Tibial artery (tissue), 4 donors: ENCODE data around the gene ADAM23.

ENCODE experiments used
- DNase-seq, 2 donors: peaks; one replicate each; pipeline ENCODE4 v3.0.0-alpha.2; 2019
- H3K27ac ChIP-seq, 2 donors: fragments of 200-600 bp; sonication (generic) in 1 of 2; 1 replicate in 1 of 2; 2 replicates in 1 of 2; pipeline ENCODE4 v1.5.1; 2018 to 2019; ENCODE audit warnings: mild to moderate bottlenecking in 1 of 2
- H3K27me3 ChIP-seq, 2 donors: fragments of 200-600 bp; sonication (generic) in 1 of 2; one replicate each; pipeline versions ENCODE4 v1.5.1 to v1.6.0; 2016 to 2019
- H3K36me3 ChIP-seq, 3 donors: fragments of 200-600 bp; sonication (generic) in 2 of 3; one replicate each; pipeline ENCODE4 v1.5.1; 2016 to 2019; ENCODE audit warnings: mild to moderate bottlenecking in 2 of 3
- H3K4me1 ChIP-seq, 4 donors: fragments of 200-600 bp; sonication (generic) in 2 of 4; 1 replicate in 3 of 4; 2 replicates in 1 of 4; pipeline ENCODE4 v1.5.1; 2016 to 2019
- H3K4me3 ChIP-seq, 2 donors: fragments of 200-600 bp; sonication (generic) in 1 of 2; 1 replicate in 1 of 2; 2 replicates in 1 of 2; pipeline ENCODE4 v1.5.1; 2018 to 2019; ENCODE audit warnings: mild to moderate bottlenecking in 2 of 2
- H3K9me3 ChIP-seq, 3 donors: fragments of 200-600 bp; sonication (generic) in 1 of 3; one replicate each; pipeline ENCODE4 v1.5.1; 2016 to 2019
- CTCF ChIP-seq, 2 experiments: fragments of 200-600 bp in 1 of 2; fragments of 450-650 bp in 1 of 2; IDR thresholded peaks; one replicate each; pipeline ENCODE4 v1.5.1; 2017 to 2019; ENCODE audit warnings: antibody characterized with exemption in 2 of 2, mild to moderate bottlenecking in 1 of 2, moderate library complexity in 1 of 2
- intact Hi-C: fragments of 100-400 bp; cut with DNase I; formaldehyde crosslinking; loops from one replicate; pipeline ENCODE4 v1.15.0; 2023; ENCODE audit warnings: low total_unique reads

ADAM23 gene

GRCh38 chr2:206535260-206535986 is 92.1 kb downstream of the ADAM23 start:
- Histone ChIP-seq H3K27ac (no peak overlapping the region), H3K9me3 (no peaks in the 10 kb centered on the region), H3K4me1 (no peaks in the 10 kb centered on the region), H3K36me3 (no peaks in the 10 kb centered on the region), H3K27me3 (no peaks in the 10 kb centered on the region), H3K4me3 (no peak overlapping the region)
- intact Hi-C loops = no loop called here
- DNase-seq = no peak
- no peak for TF ChIP-seq CTCF (IDR thresholded peaks at IDR 0.05)

DNA sequence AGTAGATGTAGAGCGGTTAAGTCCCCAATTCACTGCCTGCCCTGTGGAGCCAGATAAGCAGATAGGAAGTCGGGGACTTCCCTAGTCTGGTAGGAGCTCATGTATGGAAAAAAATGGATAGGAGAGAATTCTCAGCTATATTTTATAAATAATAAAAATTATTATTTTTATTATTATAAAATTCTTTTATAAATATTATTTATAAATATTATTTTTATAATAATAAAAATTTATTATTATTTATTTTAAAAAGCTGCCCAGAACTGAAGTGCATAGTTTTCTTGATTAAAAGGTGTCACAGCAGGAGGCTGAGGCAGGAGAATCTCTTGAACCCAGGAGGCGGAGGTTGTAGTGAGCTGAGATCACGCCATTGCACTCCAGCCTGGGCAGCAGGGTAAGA is 97.4 kb downstream of the ADAM23 start:
- TF ChIP-seq CTCF (IDR thresholded peaks at IDR 0.05) = no peak
- Histone ChIP-seq H3K9me3 (no peaks in the 10 kb centered on the region), H3K36me3 (no peaks in the 10 kb centered on the region), H3K27ac (no peak overlapping the region), H3K4me3 (no peak overlapping the region), H3K4me1 (no peaks in the 10 kb centered on the region), H3K27me3 (no peaks in the 10 kb centered on the region)
- intact Hi-C loops = no loop called here
- DNase-seq = no peak

DNA sequence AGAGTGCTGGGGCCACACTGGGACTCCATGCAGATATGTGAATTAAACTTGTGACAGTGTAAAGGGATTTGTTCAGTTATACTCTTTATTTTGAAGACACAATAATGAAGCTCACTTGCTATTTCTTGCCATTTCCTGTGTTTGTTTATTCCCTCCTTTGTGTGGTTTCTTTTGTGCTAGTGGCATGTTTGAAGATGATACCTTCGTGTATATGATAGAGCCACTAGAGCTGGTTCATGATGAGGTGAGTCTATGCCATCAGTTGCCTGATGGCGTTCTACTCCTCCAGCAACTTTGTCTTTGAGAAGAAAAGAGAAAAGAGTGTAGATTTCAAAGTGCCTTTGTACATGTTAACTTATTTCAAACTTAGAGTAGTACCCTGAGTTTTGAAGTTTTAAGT is 99.7 kb downstream of the ADAM23 start:
- Histone ChIP-seq H3K27ac (no peak overlapping the region), H3K4me3 (no peak overlapping the region), H3K27me3 (no peaks in the 10 kb centered on the region), H3K36me3 (no peaks in the 10 kb centered on the region), H3K9me3 (no peaks in the 10 kb centered on the region), H3K4me1 (no peaks in the 10 kb centered on the region)
- no peak for TF ChIP-seq CTCF (IDR thresholded peaks at IDR 0.05)
- DNase-seq = no peak
- intact Hi-C loops = no loop called here

DNA sequence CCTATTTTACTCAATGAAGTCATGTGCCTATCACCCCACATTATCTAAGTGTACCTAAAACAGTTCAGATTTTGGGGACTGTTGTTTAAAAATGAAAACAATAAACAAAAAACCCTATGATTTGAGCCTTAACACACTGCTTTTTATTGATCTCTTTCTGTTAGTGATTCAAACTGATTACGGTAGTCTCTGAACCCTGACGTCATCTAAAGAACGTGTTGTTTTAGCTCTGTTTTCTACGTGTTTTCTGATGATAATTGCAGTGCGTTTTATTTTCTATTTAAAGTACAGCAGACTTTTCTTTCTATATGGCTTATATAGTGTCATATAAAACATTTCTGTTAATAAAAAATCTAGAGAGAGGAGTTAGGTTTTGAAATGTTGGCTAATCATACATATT is 105.1 kb downstream of the ADAM23 start:
- H3K36me3 ChIP-seq = no peaks in the 10 kb centered on the region
- intact Hi-C loops = no loop called here
- no peak for TF ChIP-seq CTCF (IDR thresholded peaks at IDR 0.05)
- H3K4me1 ChIP-seq = no peaks in the 10 kb centered on the region
- DNase-seq = no peak
- H3K4me3 ChIP-seq = no peak overlapping the region
- H3K27me3 ChIP-seq = no peaks in the 10 kb centered on the region
- H3K27ac ChIP-seq = no peak overlapping the region
- H3K9me3 ChIP-seq = no peaks in the 10 kb centered on the region

DNA sequence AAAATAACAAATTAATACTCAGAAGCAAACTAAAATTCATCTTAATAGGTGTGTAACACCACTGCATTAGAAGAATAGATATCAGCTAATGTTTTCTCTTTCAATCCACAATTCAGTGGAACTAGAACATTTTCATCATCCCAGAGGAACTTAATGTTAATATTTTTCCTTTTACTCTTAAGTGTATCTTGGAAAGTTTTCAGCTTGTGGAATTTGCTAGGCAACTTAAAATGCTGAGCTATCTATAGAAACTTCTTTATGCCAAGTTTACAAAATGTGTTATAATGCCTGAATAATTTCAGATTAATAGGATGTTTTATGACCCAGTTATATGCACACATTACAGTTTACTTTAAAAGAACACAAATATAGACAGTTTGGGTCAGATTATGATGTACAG is 112.4 kb downstream of the ADAM23 start:
- intact Hi-C loops = no loop called here
- Histone ChIP-seq H3K9me3 (no peaks in the 10 kb centered on the region), H3K27me3 (no peaks in the 10 kb centered on the region), H3K36me3 (no peaks in the 10 kb centered on the region), H3K4me1 (peaks cover 0 to 14% (median 2%) of the 10 kb centered on the region in 4 donors), H3K4me3 (no peak overlapping the region), H3K27ac (no peak overlapping the region)
- TF ChIP-seq CTCF (IDR thresholded peaks at IDR 0.05) = no peak
- DNase-seq = no peak
